ENCODE measurements around the gene DDX56.

- TF ChIP-seq CTCF (IDR thresholded peaks at IDR 0.05) = no peak
- no peak for TF ChIP-seq POLR2AphosphoS5 (IDR thresholded peaks at IDR 0.05)
- no peak for TF ChIP-seq EP300 (IDR thresholded peaks at IDR 0.05)
These were observed 42.0 kb downstream of the DDX56 start for GRCh38 chr7:44531421-44532380.
